Right lobe of liver (tissue), 6 donors: Measurements from ENCODE around the gene ZNHIT1. TPM values are rescaled to one million over a fixed set of nuclear protein-coding genes. Genes with fewer than 3 reads are reported as not detected.
A peak's percentile ranks its signal among the peaks of the same experiment; 100 is the strongest.

Source experiments
- ATAC-seq, 4 donors: fragments of 200-7000 bp; cut with Tn5 transposase; one replicate each; pipeline ENCODE4 v1.9.1; 2020; ENCODE audit warnings: mild to moderate bottlenecking in 4 of 4, moderate library complexity in 4 of 4
- DNase-seq, 3 donors: peaks; one replicate each; pipeline ENCODE4 v3.0.0-alpha.2; 2020
- H3K27ac ChIP-seq, 3 donors: fragments of 200-600 bp; one replicate each; pipeline ENCODE4 v1.8.0; 2022
- H3K27me3 ChIP-seq, 2 donors: fragments of 200-600 bp; one replicate each; pipeline ENCODE4 v1.8.0; 2022
- H3K36me3 ChIP-seq, 4 donors: fragments of 200-600 bp; sonication (generic) in 1 of 4; one replicate each; pipeline versions ENCODE4 v1.5.1 to v1.8.0; 2017 to 2022; ENCODE audit warnings: control low read depth in 1 of 4
- H3K4me1 ChIP-seq, 4 donors: fragments of 200-600 bp; sonication (generic) in 1 of 4; one replicate each; pipeline versions ENCODE4 v1.5.1 to v1.8.0; 2017 to 2022; ENCODE audit warnings: control low read depth in 1 of 4
- H3K4me3 ChIP-seq, 3 donors: fragments of 200-600 bp; one replicate each; pipeline ENCODE4 v1.8.0; 2022
- H3K9me3 ChIP-seq, 4 donors: fragments of 200-600 bp; sonication (generic) in 1 of 4; one replicate each; pipeline versions ENCODE4 v1.5.1 to v1.8.0; 2017 to 2022; ENCODE audit warnings: control low read depth in 1 of 4
- POLR2A ChIP-seq: fragments of 450-650 bp; IDR thresholded peaks from one replicate; pipeline ENCODE4 v1.6.1; 2017; ENCODE audit warnings: antibody characterized with exemption, mild to moderate bottlenecking
- WGBS: methylation state at CpG from one replicate; pipeline ENCODE4 v1.1.6; 2018; ENCODE audit warnings: low coverage, low lambda C conversion rate; ENCODE audit not compliant: insufficient coverage; ENCODE audit errors: missing lambda C conversion rate; 5-methylcytosine and 5-hydroxymethylcytosine counted together
- intact Hi-C, 2 donors: fragments of 100-400 bp; cut with DNase I; formaldehyde crosslinking; loops; one replicate each; pipeline versions ENCODE4 v1.11.2 to v1.14.1; 2022
- total RNA-seq, 6 experiments: library from RNA; depleted of rRNA in 2 of 6; stranded (reverse); fragments of >200 nt in 2 of 6; fragmentation: NEBNext Ultra II Directional in 3 of 6; extraction: Animal tissue kit (Norgen Biotek cat#: 25700) in 3 of 6; gene quantifications; one replicate each; pipeline versions ENCODE4 v1.1.0 to v1.2.4, GENCODE V29; 2016 to 2023
- TF ChIP-seq, protein P1 (sequence below), 4 donors: fragments of 200-600 bp in 3 of 4; fragments of 450-650 bp in 1 of 4; IDR thresholded peaks; one replicate each; pipeline versions ENCODE4 v1.5.1 to v1.8.0; 2016 to 2022; ENCODE audit warnings: antibody characterized with exemption in 4 of 4, mild to moderate bottlenecking in 2 of 4
- donor health status: DM: no; HTN: yes; CAD: no.
- donor health status: DM: no; HTN: no; CAD: no.
- donor health status: DM: no; HTN: no; CAD: no.
- donor health status: DM: no; HTN: yes; CAD: no.
- donor health status: DM: no; HTN: yes; CAD: no.

ZNHIT1 gene
- total RNA-seq, 6 experiments from 2014 or later: 68.3 to 159 (median 111) TPM

DNA sequence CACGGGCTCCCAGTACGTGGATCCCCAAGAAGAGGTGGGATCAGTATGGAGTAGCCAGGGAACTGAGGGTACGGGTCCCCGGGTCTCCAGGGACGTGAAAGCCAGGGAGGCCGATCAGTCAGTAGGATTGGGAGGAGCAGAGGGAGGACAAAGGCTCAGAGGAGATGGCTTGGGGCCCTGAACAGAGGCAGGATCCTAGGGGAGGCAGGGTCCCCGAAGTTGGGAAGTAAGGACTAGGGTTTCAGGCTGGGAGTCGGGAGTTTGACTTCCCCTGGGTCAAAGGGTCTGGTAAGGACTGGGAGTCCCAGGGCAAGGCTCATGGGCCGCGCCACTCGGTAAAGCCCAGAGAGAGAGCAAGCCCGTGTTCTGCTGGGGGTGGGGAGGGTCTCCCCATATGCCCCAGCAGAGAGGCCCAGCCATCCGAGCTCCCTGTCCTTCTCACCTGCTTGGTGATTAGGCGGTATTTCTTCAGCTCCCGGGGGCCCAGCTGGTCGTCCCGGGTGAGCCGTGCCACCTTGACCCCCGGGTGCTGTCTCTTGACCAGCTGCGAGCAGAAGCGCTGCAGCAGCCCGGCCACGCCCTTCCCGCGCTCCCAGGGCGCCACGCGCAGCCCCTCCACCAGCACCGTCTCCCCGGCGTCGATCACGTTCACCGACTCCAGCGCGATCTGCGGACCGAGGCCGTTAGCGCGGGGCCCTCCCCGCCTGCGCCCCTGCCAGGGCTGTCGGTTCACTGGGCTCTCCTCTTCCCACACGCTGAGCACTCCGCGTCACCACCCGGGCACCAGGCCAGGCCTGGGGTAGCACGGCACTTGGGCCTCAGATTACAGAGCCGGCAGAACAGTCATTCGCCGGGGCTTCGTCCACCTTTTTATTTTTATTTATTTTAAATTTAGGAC is 44.9 kb upstream of the ZNHIT1 start:
- no peaks in the 10 kb centered on the region for H3K9me3 ChIP-seq
- 1% methylated on average over 19 of the region's 53 CpGs for WGBS
- H3K27me3 ChIP-seq: peaks cover 5 to 39% of the 10 kb centered on the region in 2 donors
- H3K27ac ChIP-seq: no peak overlapping the region
- peaks cover 0 to 18% (median 0%) of the 10 kb centered on the region in 4 donors for H3K4me1 ChIP-seq
- no peaks in the 10 kb centered on the region for H3K36me3 ChIP-seq
- intact Hi-C loops: no loop called here
- DNase-seq (peak; percentile 82 to 86 (median 83)), ATAC-seq (peak; percentile 70 to 87 (median 76))
- no peak overlapping the region for H3K4me3 ChIP-seq
- TF ChIP-seq, protein P1, sequence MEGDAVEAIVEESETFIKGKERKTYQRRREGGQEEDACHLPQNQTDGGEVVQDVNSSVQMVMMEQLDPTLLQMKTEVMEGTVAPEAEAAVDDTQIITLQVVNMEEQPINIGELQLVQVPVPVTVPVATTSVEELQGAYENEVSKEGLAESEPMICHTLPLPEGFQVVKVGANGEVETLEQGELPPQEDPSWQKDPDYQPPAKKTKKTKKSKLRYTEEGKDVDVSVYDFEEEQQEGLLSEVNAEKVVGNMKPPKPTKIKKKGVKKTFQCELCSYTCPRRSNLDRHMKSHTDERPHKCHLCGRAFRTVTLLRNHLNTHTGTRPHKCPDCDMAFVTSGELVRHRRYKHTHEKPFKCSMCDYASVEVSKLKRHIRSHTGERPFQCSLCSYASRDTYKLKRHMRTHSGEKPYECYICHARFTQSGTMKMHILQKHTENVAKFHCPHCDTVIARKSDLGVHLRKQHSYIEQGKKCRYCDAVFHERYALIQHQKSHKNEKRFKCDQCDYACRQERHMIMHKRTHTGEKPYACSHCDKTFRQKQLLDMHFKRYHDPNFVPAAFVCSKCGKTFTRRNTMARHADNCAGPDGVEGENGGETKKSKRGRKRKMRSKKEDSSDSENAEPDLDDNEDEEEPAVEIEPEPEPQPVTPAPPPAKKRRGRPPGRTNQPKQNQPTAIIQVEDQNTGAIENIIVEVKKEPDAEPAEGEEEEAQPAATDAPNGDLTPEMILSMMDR (IDR thresholded peaks at IDR 0.05): no peak
- TF ChIP-seq POLR2A: no peak

DNA sequence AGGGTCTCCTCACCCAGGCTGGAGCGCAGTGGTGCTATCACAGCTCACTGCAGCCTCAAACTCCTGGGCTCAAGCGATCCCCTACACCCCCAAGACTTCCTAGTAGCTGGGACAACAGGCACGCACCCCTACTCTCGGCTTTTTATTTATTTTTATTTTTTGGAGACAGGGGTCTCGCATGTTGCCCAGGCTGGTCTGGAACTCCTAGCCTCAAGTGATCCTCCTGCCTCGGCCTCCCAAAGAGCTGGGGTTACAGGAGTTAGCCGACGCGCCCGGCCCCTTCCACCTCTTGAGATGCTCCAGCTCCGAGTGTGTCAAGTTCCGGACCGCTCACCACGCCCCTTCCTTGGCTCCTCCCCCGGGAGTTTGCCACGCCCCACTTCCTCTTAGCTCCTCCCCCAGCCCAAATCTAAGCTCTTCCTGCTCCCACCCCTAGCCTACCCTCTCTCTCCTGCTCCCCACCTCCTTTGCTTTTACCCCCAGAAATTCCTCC is 44.2 kb upstream of the ZNHIT1 start:
- intact Hi-C loops: no loop called here
- peak in 2 of 4 donors; percentile 19 to 31 for ATAC-seq
- no peak for DNase-seq
- H3K4me3 ChIP-seq: no peak overlapping the region
- peaks cover 5 to 39% of the 10 kb centered on the region in 2 donors for H3K27me3 ChIP-seq
- H3K27ac ChIP-seq: no peak overlapping the region
- WGBS: 7% methylated on average over 12 of the region's 16 CpGs
- peaks cover 0 to 18% (median 0%) of the 10 kb centered on the region in 4 donors for H3K4me1 ChIP-seq
- H3K9me3 ChIP-seq: no peaks in the 10 kb centered on the region
- H3K36me3 ChIP-seq: no peaks in the 10 kb centered on the region
- TF ChIP-seq POLR2A: no peak
- TF ChIP-seq, protein P1 (IDR thresholded peaks at IDR 0.05): no peak

DNA sequence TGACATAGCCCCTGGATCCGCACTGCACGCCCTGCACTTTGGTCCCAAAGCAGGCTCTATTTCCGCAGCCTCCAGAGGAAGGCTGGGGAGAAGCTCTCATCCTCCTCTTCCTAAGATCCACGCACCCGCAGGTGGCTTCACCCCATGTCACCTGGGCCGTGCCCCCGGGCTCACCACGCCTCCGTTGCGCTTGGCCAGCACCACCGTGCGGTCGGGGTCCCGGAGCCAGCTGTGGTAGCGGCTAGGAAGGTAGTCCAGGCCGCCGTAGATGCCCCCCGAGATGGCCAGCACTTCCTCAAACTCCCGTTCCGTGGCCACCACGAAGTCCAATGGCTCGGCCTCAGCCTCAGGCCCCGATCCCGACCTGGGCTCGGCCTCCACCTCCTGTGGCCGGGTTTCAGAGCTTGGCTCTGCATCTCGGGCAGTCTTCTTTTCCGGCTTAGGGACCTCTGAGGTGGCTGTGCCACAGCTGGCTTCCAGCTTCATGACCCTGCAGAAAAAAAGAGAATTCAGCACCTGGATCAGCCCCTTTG is 43.6 kb upstream of the ZNHIT1 start:
- no peak overlapping the region for H3K4me3 ChIP-seq
- peaks cover 0 to 18% (median 0%) of the 10 kb centered on the region in 4 donors for H3K4me1 ChIP-seq
- peaks cover 5 to 39% of the 10 kb centered on the region in 2 donors for H3K27me3 ChIP-seq
- DNase-seq (no peak), ATAC-seq (no peak)
- no peaks in the 10 kb centered on the region for H3K36me3 ChIP-seq
- no peaks in the 10 kb centered on the region for H3K9me3 ChIP-seq
- TF ChIP-seq POLR2A: no peak
- TF ChIP-seq, protein P1 (IDR thresholded peaks at IDR 0.05): no peak
- WGBS: 17% methylated on average over 11 of the region's 28 CpGs
- intact Hi-C loops: no loop called here
- no peak overlapping the region for H3K27ac ChIP-seq

DNA sequence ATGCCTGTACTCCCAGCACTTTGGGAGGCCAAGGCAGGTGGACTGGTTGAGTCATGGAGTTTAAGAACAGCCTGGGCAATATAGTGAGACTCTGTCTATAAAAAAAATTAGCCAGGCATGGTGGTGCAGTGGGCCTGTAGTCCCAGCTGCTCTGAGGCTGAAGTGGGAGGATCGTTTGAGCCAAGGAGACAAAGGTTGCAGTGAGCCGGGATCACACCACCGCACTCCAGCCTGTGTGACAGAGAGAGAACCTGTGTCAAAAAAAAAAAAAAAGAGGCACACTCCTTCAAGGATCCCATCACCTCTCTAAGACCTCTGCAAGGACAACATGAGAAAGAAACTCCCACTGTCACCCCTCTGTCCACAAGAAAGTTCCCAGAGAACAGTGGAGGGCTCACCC is 42.3 kb upstream of the ZNHIT1 start:
- TF ChIP-seq, protein P1 (IDR thresholded peaks at IDR 0.05): no peak
- TF ChIP-seq POLR2A: no peak
- no peaks in the 10 kb centered on the region for H3K9me3 ChIP-seq
- 8% methylated on average over 3 of the region's 3 CpGs for WGBS
- H3K4me1 ChIP-seq: peaks cover 0 to 18% (median 0%) of the 10 kb centered on the region in 4 donors
- H3K36me3 ChIP-seq: no peaks in the 10 kb centered on the region
- no peak overlapping the region for H3K4me3 ChIP-seq
- intact Hi-C loops: no loop called here
- DNase-seq (no peak), ATAC-seq (peak in 2 of 4 donors; percentile 25 to 29)
- H3K27me3 ChIP-seq: peaks cover 5 to 46% of the 10 kb centered on the region in 2 donors
- no peak overlapping the region for H3K27ac ChIP-seq
